ENCODE data around the gene ADA. TPM values are rescaled to one million over a fixed set of nuclear protein-coding genes. Genes with fewer than 3 reads are reported as not detected.

The ADA gene
- total and polyA plus RNA-seq, 8 donors, result 2.3 to 165 (median 40.3) TPM

GRCh38 chr20:44646023-44646640 is 5.4 kb downstream of the ADA start:
- H3K9me3 ChIP-seq, result no peaks in the 10 kb centered on the region
- WGBS, 5 donors, result 30 to 40% (median 34%) methylated on average over 4 of the region's 4 CpGs
- intact Hi-C loops (cut with DNase I; ENCODE audit: low total_unique reads), result no loop called here
- TF ChIP-seq POLR2AphosphoS5 (IDR thresholded peaks at IDR 0.05), result no peak
- TF ChIP-seq POLR2A (IDR thresholded peaks at IDR 0.05), result no peak
- TF ChIP-seq CTCF (IDR thresholded peaks at IDR 0.05), result no peak
- no peak for TF ChIP-seq EP300 (IDR thresholded peaks at IDR 0.05)
- peak in 1 of 2 donors; percentile 60 for DNase-seq
- no peaks in the 10 kb centered on the region for H3K36me3 ChIP-seq
- no peaks in the 10 kb centered on the region for H3K27me3 ChIP-seq
- H3K4me1 ChIP-seq, result peaks cover 82 to 96% (median 93%) of the 10 kb centered on the region in 4 donors
- H3K27ac ChIP-seq, result peak overlapping the region; percentile 71 to 92 (median 80)
- no peak overlapping the region for H3K4me3 ChIP-seq

- WGBS, 5 donors, result 47 to 79% (median 65%) methylated on average over 6 to 7 of the region's 7 CpGs
- TF ChIP-seq POLR2A (IDR thresholded peaks at IDR 0.05) (no peak), CTCF (IDR thresholded peaks at IDR 0.05) (no peak), EP300 (IDR thresholded peaks at IDR 0.05) (no peak), POLR2AphosphoS5 (IDR thresholded peaks at IDR 0.05) (no peak)
- Histone ChIP-seq H3K27me3 (no peaks in the 10 kb centered on the region), H3K9me3 (no peaks in the 10 kb centered on the region), H3K27ac (peak overlapping the region; percentile 82 to 92 (median 86)), H3K4me3 (no peak overlapping the region), H3K4me1 (peaks cover 77 to 87% (median 83%) of the 10 kb centered on the region in 4 donors), H3K36me3 (no peaks in the 10 kb centered on the region)
- peak in 1 of 2 donors; percentile 20 for DNase-seq
- intact Hi-C loops (cut with DNase I; ENCODE audit: low total_unique reads), result no loop called here
These were observed 6.8 kb downstream of the ADA start for GRCh38 chr20:44644667-44645131.

- H3K27me3 ChIP-seq, result no peaks in the 10 kb centered on the region
- 35 to 59% (median 38%) methylated on average over 6 to 8 of the region's 8 CpGs for WGBS, 5 donors
- TF ChIP-seq POLR2A (IDR thresholded peaks at IDR 0.05) (no peak), CTCF (IDR thresholded peaks at IDR 0.05) (no peak), EP300 (IDR thresholded peaks at IDR 0.05) (no peak), POLR2AphosphoS5 (IDR thresholded peaks at IDR 0.05) (no peak)
- peaks cover 76 to 84% (median 80%) of the 10 kb centered on the region in 4 donors for H3K4me1 ChIP-seq
- DNase-seq, result no peak
- no peak overlapping the region for H3K4me3 ChIP-seq
- no peaks in the 10 kb centered on the region for H3K36me3 ChIP-seq
- peak overlapping the region; percentile 82 to 92 (median 86) for H3K27ac ChIP-seq
- intact Hi-C loops (cut with DNase I; ENCODE audit: low total_unique reads), result no loop called here
- no peaks in the 10 kb centered on the region for H3K9me3 ChIP-seq
These were observed 7.3 kb downstream of the ADA start for GRCh38 chr20:44644230-44644617.

- 18 to 33% (median 22%) methylated on average over 15 to 16 of the region's 16 CpGs for WGBS, 5 donors
- intact Hi-C loops (cut with DNase I; ENCODE audit: low total_unique reads), result no loop called here
- Histone ChIP-seq H3K27me3 (no peaks in the 10 kb centered on the region), H3K4me3 (no peak overlapping the region), H3K36me3 (peaks cover 0 to 4% (median 0%) of the 10 kb centered on the region in 4 donors), H3K4me1 (peaks cover 71 to 79% (median 76%) of the 10 kb centered on the region in 4 donors), H3K27ac (peak overlapping the region; percentile 82 to 92 (median 86)), H3K9me3 (no peaks in the 10 kb centered on the region)
- peak; percentile 49 to 85 for DNase-seq
- peak in 1 of 3 donors; percentile 16 for TF ChIP-seq POLR2AphosphoS5 (IDR thresholded peaks at IDR 0.05)
- no peak for TF ChIP-seq CTCF (IDR thresholded peaks at IDR 0.05)
These were observed 7.8 kb downstream of the ADA start for GRCh38 chr20:44643596-44644229.
